IMR-90 (cell line): ENCODE results near the gene TNP1.

ENCODE experiments used
- BHLHE40 ChIP-seq: fragments of 150-350 bp; IDR thresholded peaks from 2 replicates; pipeline ENCODE4 v1.6.1; 2016; ENCODE audit warnings: mild to moderate bottlenecking, low read depth, low read length
- CEBPB ChIP-seq: IDR thresholded peaks from 2 replicates; pipeline ENCODE4 v1.6.1; 2012; ENCODE audit warnings: low read depth, low read length, improper control_type of control experiment
- CHD1 ChIP-seq: IDR thresholded peaks from 2 replicates; pipeline ENCODE4 v1.6.1; 2012; ENCODE audit warnings: low read depth, low read length, improper control_type of control experiment
- MAZ ChIP-seq: IDR thresholded peaks from 2 replicates; pipeline ENCODE4 v1.6.1; 2012; ENCODE audit warnings: low read depth, mild to moderate bottlenecking, low read length, improper control_type of control experiment, moderate library complexity, borderline replicate concordance
- MXI1 ChIP-seq: IDR thresholded peaks from 2 replicates; pipeline ENCODE4 v1.6.1; 2012; ENCODE audit warnings: low read depth, mild to moderate bottlenecking, low read length, moderate library complexity, borderline replicate concordance
- NFE2L2 ChIP-seq: fragments of 150-350 bp; IDR thresholded peaks from 2 replicates; pipeline ENCODE4 v1.6.1; 2016; ENCODE audit warnings: low read depth, mild to moderate bottlenecking, low read length
- POLR2A ChIP-seq: IDR thresholded peaks from 2 replicates; pipeline ENCODE4 v1.6.1; 2012; ENCODE audit warnings: mild to moderate bottlenecking, low read depth, low read length
- RAD21 ChIP-seq: IDR thresholded peaks from 2 replicates; pipeline ENCODE4 v1.6.1; 2012; ENCODE audit warnings: low read length, improper control_type of control experiment
- RCOR1 ChIP-seq: IDR thresholded peaks from 2 replicates; pipeline ENCODE4 v1.6.1; 2012; ENCODE audit warnings: mild to moderate bottlenecking, low read length, improper control_type of control experiment; ENCODE audit not compliant: insufficient replicate concordance
- RFX5 ChIP-seq: IDR thresholded peaks from 2 replicates; pipeline ENCODE4 v1.8.0; 2012; ENCODE audit warnings: low read depth, mild to moderate bottlenecking, low read length, moderate library complexity
- SMC3 ChIP-seq: fragments of 150-350 bp; IDR thresholded peaks from 2 replicates; pipeline ENCODE4 v1.6.1; 2016; ENCODE audit warnings: low read depth, mild to moderate bottlenecking, antibody characterized with exemption, low read length, moderate library complexity
- TF ChIP-seq, protein P1 (sequence below): conservative IDR thresholded peaks from 2 replicates; pipeline ENCODE4 v1.5.1; 2012; ENCODE audit warnings: mild to moderate bottlenecking, low read depth, low read length, improper control_type of control experiment

DNA sequence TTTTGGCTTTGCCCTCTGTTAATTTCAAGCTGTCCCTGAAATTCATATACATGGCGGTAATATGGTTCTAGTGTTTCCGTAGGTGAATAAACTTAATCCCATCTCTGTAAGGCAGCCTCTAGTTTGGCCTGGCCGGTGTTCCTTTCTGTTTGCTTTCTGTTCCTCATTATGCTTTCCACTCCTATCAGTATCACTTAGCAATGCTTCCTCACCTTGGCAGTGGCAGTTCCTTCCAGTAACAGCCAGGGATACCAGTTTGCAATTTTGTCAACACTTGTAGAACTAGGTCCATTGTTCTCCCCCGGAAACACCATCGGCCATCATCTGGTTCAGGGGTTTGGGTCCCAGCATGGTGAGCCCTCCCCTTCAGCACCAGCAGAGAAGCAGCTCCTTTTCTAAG, 18.2 kb upstream of the TNP1 start:
- TF ChIP-seq MXI1 (no peak), POLR2A (no peak), RCOR1 (no peak), CEBPB (no peak), RAD21 (no peak), NFE2L2 (no peak), RFX5 (no peak), BHLHE40 (no peak), SMC3 (no peak), MAZ (no peak), CHD1 (no peak)
- TF ChIP-seq, protein P1, sequence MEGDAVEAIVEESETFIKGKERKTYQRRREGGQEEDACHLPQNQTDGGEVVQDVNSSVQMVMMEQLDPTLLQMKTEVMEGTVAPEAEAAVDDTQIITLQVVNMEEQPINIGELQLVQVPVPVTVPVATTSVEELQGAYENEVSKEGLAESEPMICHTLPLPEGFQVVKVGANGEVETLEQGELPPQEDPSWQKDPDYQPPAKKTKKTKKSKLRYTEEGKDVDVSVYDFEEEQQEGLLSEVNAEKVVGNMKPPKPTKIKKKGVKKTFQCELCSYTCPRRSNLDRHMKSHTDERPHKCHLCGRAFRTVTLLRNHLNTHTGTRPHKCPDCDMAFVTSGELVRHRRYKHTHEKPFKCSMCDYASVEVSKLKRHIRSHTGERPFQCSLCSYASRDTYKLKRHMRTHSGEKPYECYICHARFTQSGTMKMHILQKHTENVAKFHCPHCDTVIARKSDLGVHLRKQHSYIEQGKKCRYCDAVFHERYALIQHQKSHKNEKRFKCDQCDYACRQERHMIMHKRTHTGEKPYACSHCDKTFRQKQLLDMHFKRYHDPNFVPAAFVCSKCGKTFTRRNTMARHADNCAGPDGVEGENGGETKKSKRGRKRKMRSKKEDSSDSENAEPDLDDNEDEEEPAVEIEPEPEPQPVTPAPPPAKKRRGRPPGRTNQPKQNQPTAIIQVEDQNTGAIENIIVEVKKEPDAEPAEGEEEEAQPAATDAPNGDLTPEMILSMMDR, result no peak
